IgD-negative memory B cell (primary cell): ENCODE results near the gene HSPG2. TPM values are rescaled to one million over a fixed set of nuclear protein-coding genes. Genes with fewer than 3 reads are reported as not detected.
"Not testable (repeated sequence)": the region's sequence is repeated elsewhere in the genome, so short reads cannot be mapped to it uniquely, and the experiment has no call there.

Source experiments
- H3K27ac Mint-ChIP-seq, 3 donors: one replicate each; pipeline ENCODE4 v1.8.0; 2020 to 2022; ENCODE audit warnings: mild to moderate bottlenecking in 3 of 3, mixed read lengths in 3 of 3, moderate library complexity in 1 of 3
- H3K27me3 Mint-ChIP-seq: one replicate; pipeline ENCODE4 v1.8.0; 2021; ENCODE audit warnings: mixed read lengths
- H3K36me3 Mint-ChIP-seq: one replicate; pipeline ENCODE4 v1.8.0; 2020; ENCODE audit warnings: mild to moderate bottlenecking, mixed read lengths
- H3K4me1 Mint-ChIP-seq, 3 donors: one replicate each; pipeline ENCODE4 v1.8.0; 2020 to 2022; ENCODE audit warnings: mixed read lengths in 3 of 3, mild to moderate bottlenecking in 1 of 3
- H3K4me3 Mint-ChIP-seq, 4 donors: one replicate each; pipeline ENCODE4 v1.8.0; 2020 to 2022; ENCODE audit warnings: mild to moderate bottlenecking in 4 of 4, mixed read lengths in 4 of 4, moderate library complexity in 3 of 4
- H3K9me3 Mint-ChIP-seq, 3 donors: one replicate each; pipeline ENCODE4 v1.8.0; 2020 to 2021; ENCODE audit warnings: mixed read lengths in 3 of 3, mild to moderate bottlenecking in 1 of 3
- polyA plus RNA-seq: library from polyadenylated mRNA; unstranded; fragments of 300-500 nt; fragmentation: Illumina TruSeq; gene quantifications from one replicate; pipeline ENCODE4 v1.2.3, GENCODE V29; 2021

The HSPG2 gene
- polyA plus RNA-seq, 1 donor from 2014 or later, result 0.90 TPM

- H3K9me3 Mint-ChIP-seq, result peaks cover 0 to 1% (median 0%) of the 10 kb centered on the region in 3 donors
- H3K4me3 Mint-ChIP-seq, result peak within 1 kb of the TSS; percentile 89 to 100 (median 96)
- H3K4me1 Mint-ChIP-seq, result peaks cover 24 to 28% (median 25%) of the 10 kb centered on the region in 3 donors
- peaks cover 1% of the 10 kb centered on the region for H3K27me3 Mint-ChIP-seq
- peak within 1 kb of the TSS; percentile 99 to 100 (median 100) for H3K27ac Mint-ChIP-seq
- H3K36me3 Mint-ChIP-seq, result peaks cover 5% of the 10 kb centered on the region
These were observed 154.0 kb downstream of the HSPG2 start, which contains the start of gene USP48 for GRCh38 chr1:21782868-21783678. Gene USP48, minus strand, starts transcription at chr1:21783149. Its CDS starts 192 bp downstream, at chr1:21782957.

- Mint-ChIP-seq H3K4me1 (peaks cover 24 to 30% (median 26%) of the 10 kb centered on the region in 3 donors), H3K27me3 (peaks cover 1% of the 10 kb centered on the region), H3K36me3 (peaks cover 5% of the 10 kb centered on the region), H3K9me3 (peaks cover 0 to 1% (median 0%) of the 10 kb centered on the region in 3 donors), H3K4me3 (peak overlapping the region; percentile 89 to 100 (median 96)), H3K27ac (peak overlapping the region; percentile 99 to 100 (median 100))
These were observed 154.7 kb downstream of the HSPG2 start for GRCh38 chr1:21782349-21782867.

- Mint-ChIP-seq H3K4me3 (peak overlapping the region; percentile 89 to 100 (median 96)), H3K9me3 (peaks cover 0 to 1% (median 0%) of the 10 kb centered on the region in 3 donors), H3K27me3 (peaks cover 1% of the 10 kb centered on the region), H3K4me1 (peaks cover 27 to 30% (median 28%) of the 10 kb centered on the region in 3 donors), H3K36me3 (peaks cover 5% of the 10 kb centered on the region), H3K27ac (peak overlapping the region; percentile 99 to 100 (median 100))
These were observed 155.2 kb downstream of the HSPG2 start for GRCh38 chr1:21781815-21782348.

DNA sequence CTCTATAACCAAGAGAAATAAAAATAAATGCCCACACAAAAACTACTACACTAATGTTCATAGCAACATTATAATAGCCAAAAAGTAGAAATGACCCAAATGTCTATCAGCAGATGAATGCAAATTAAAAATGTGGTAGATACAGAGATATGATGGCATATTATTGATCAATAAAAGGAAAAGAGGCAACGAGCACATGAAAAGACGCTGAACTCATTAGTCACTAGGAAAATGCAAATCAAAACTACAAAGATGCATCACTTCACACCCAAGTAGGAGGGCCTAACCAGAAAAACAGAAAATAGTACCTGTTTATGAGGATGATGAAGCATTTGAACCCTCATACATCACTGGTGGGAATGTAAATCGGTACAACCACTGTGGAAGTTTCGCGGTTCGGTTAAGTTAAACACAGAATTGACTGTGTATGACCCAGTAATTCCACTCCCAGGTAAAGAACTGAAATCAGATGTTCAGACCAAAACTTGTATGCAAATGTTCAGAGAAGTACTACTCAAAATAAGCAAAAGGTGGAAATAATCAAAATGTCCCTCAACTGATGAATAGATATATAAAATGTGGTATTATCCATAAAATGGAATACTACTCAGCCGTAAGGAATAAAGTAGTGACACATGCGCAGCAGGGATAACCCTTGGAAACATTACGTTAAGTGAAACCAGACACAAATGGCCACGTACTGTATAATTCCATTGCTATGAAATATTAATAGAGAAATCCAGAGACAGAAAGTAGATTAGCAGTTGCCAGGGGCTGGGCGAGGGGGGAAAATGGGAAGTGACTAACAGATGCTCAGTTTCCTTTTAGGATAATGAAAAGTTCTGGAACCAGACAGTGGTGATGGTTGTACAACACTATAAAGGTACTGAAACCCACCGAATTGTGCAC lies 157.2 kb downstream of the HSPG2 start:
- H3K27ac Mint-ChIP-seq, result peak overlapping the region; percentile 92 to 96 (median 95)

DNA sequence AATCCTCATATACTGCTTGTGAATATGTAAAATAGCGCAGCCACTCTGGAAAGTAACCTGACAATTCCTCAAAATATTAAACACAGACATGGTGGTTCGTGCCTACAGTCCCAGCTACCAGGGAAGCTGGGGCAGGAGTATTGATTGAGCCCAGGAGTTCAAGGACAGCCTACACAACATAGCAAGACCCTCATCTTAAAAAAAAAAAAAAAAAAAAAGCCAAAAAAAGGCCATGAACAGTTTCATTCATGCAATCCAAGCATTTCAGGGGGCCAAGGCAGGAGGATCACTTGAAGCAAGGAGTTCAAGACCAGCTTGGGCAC lies 158.7 kb downstream of the HSPG2 start:
- H3K36me3 Mint-ChIP-seq, result peaks cover 4% of the 10 kb centered on the region
- H3K4me3 Mint-ChIP-seq, result peak overlapping the region in 2 of 4 donors; percentile 47 to 84
- H3K9me3 Mint-ChIP-seq, result no peaks in the 10 kb centered on the region
- H3K27ac Mint-ChIP-seq, result peak overlapping the region in 2 of 3 donors; percentile 57 to 88
- H3K4me1 Mint-ChIP-seq, result peaks cover 28 to 44% (median 38%) of the 10 kb centered on the region in 3 donors
- no peaks in the 10 kb centered on the region for H3K27me3 Mint-ChIP-seq

More for the DNA sequence above, 157.2 kb downstream of the HSPG2 start:
- H3K9me3 Mint-ChIP-seq, result no peaks in the 10 kb centered on the region
- peaks cover 27 to 41% (median 38%) of the 10 kb centered on the region in 3 donors for H3K4me1 Mint-ChIP-seq
- peaks cover 4% of the 10 kb centered on the region for H3K36me3 Mint-ChIP-seq
- H3K27me3 Mint-ChIP-seq, result no peaks in the 10 kb centered on the region
- H3K4me3 Mint-ChIP-seq, result peak overlapping the region; percentile 76 to 92 (median 85)

- not testable (repeated sequence) for H3K27me3 Mint-ChIP-seq, H3K9me3 Mint-ChIP-seq, H3K36me3 Mint-ChIP-seq, H3K27ac Mint-ChIP-seq
- H3K4me3 Mint-ChIP-seq, result peak overlapping the region in 1 of 4 donors; percentile 32
- peaks cover 26 to 42% (median 34%) of the 10 kb centered on the region in 3 donors for H3K4me1 Mint-ChIP-seq
These were observed 160.2 kb downstream of the HSPG2 start for GRCh38 chr1:21776925-21777324.

DNA sequence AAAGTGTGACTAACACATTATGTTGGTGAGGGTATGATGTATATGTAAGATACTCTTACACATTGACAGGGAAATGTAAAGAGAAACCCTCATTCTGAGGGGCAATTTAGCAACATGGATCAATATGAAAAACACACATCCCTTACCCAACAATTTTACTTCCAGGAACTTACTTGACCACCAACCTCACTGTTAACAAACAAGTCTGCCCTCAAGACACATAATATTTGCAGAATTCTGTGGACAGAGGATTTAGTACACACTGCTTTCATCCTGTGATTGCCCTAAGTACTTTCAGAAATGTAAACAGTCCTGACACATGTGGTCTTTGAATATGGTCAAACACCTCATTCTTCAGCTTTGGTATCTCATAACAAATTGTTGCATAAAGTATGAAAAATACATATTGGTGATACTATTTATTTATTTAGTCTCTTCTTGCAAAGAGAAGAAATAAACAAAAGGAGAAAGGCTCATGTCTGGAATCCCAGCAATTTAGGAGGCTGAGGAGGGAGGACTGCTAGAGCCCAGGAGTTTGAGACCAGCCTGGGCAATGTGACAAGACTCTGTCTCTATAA lies 161.0 kb downstream of the HSPG2 start:
- Mint-ChIP-seq H3K4me1 (peaks cover 23 to 38% (median 29%) of the 10 kb centered on the region in 3 donors), H3K27ac (peak overlapping the region in 2 of 3 donors; percentile 23 to 25), H3K9me3 (no peaks in the 10 kb centered on the region), H3K36me3 (peaks cover 4% of the 10 kb centered on the region), H3K27me3 (no peaks in the 10 kb centered on the region), H3K4me3 (no peak overlapping the region)

DNA sequence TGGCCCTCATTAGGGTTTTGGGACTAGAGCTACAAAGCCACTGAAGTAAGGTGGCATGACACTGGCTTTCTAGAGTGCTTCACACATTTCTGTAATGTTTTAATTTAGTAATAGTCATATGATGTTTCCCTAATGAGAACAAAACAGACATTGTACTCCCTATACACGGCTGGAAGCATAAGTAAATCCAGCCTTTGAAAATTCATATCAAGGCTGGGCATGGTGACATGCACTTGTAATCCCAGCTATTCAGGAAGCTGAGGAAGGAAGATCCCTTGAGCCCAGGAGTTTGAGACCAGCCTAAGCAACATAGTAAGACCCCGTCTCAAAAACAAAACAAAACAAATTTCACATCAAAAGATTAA lies 161.6 kb downstream of the HSPG2 start:
- Mint-ChIP-seq H3K27ac (peak overlapping the region in 2 of 3 donors; percentile 23 to 25), H3K36me3 (peaks cover 4% of the 10 kb centered on the region), H3K9me3 (no peaks in the 10 kb centered on the region), H3K4me3 (peak overlapping the region in 1 of 4 donors; percentile 83), H3K4me1 (peaks cover 22 to 38% (median 29%) of the 10 kb centered on the region in 3 donors), H3K27me3 (no peaks in the 10 kb centered on the region)

DNA sequence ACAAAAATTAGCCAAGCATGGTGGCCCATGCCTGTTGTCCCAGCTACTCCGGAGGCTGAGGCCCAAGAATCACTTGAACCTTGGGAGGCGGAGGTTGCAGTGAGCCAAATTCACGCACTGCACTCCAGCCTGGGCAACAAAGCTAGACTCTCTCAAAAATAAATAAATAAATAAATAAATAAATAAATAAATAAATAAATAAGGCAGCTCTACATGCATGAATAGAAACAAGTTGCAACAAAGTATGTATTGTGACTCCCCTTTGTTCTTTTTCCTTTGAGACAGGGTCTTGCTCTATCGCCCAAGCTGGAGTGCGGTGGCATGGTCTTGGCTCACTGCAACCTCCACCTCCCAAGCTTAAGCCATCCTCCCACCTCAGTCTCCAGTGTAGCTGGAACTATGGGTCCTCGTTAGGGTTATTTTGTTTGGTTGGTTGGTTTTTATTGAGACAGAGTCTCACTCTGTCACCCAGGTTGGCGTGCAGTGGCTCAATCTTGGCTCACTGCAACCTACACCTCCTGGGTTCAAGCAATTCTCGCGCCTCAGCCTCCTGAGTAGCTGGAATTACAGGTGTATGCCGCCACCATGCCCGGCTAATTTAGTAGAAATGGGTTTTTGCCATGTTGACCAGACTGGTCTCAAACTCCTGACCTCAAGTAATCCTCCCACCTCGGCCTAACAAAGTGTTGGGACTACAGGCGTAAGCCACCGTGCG lies 162.1 kb downstream of the HSPG2 start:
- H3K4me3 Mint-ChIP-seq, result peak overlapping the region in 1 of 4 donors; percentile 83

DNA sequence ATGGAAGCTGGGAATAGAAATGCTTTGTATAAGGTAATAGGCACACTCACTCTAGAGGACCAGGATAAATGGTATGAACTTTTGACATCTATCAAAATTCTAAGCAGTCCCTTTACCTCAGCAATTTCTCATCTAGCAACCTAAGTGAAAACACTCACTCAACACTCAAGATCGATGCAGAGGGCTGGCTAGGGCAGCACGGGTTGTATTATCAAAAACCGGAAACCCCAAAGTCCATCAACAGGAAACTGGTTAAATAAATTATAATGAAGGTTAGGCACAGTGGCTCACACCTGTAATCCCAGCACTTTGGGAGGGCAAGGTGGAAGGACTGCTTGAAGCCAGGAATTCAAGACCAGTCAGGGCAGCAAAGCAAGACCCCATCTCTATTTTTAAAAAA lies 163.5 kb downstream of the HSPG2 start:
- Mint-ChIP-seq H3K36me3 (peaks cover 7% of the 10 kb centered on the region), H3K27ac (peak overlapping the region; percentile 53 to 81 (median 77)), H3K4me1 (peaks cover 23 to 34% (median 24%) of the 10 kb centered on the region in 3 donors), H3K4me3 (peak overlapping the region in 3 of 4 donors; percentile 52 to 89 (median 68)), H3K27me3 (no peaks in the 10 kb centered on the region), H3K9me3 (no peaks in the 10 kb centered on the region)

More for the DNA sequence above, 162.1 kb downstream of the HSPG2 start:
- H3K27me3 Mint-ChIP-seq, result no peaks in the 10 kb centered on the region
- no peaks in the 10 kb centered on the region for H3K9me3 Mint-ChIP-seq
- peak overlapping the region in 1 of 3 donors; percentile 25 for H3K27ac Mint-ChIP-seq
- peaks cover 4% of the 10 kb centered on the region for H3K36me3 Mint-ChIP-seq
- peaks cover 20 to 36% (median 24%) of the 10 kb centered on the region in 3 donors for H3K4me1 Mint-ChIP-seq

Other genes with a start within 250 kb of the HSPG2 start
- 58.4 TPM for gene USP48, start 154.2 kb downstream of the HSPG2 start, polyA plus RNA-seq
- 0.69 TPM for gene LDLRAD2, start 125.0 kb downstream of the HSPG2 start, polyA plus RNA-seq
- not detected for gene CELA3B, start 39.7 kb upstream of the HSPG2 start, polyA plus RNA-seq
- gene CELA3A, start 64.3 kb upstream of the HSPG2 start, polyA plus RNA-seq, result not detected
- gene CDC42, start 115.4 kb upstream of the HSPG2 start, polyA plus RNA-seq, result 268 TPM
- not detected for gene WNT4, start 205.8 kb upstream of the HSPG2 start, polyA plus RNA-seq